NCI-H2081 treated with DMSO at 0.1 percent for 48 hours (cell line): ENCODE data around the gene PMVK.

Source experiments
- DNase-seq: peaks from one replicate; lab custom pipeline; 2025; lab: John Stamatoyannopoulos, UW

PMVK gene

DNA sequence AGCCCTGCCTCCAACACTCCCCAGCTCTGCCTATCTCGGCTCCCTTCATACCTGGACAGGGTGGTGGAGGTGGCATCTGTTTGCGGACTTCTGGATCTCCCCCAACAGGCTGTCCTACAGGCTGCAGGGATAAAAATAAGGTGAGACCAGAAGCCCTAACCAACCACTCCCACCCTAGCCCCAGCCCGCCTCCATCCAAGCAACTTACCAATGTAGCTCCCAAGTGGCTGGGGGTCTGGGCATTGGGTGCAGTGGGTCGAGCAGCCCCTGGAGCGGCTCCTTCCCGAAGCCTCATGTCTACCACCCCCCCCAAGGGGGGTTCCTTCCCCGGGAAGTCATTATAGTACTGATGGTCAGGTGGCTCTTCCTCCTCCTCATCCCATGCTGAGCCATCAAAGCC lies 29.6 kb upstream of the PMVK start:
- DNase-seq: no peak

DNA sequence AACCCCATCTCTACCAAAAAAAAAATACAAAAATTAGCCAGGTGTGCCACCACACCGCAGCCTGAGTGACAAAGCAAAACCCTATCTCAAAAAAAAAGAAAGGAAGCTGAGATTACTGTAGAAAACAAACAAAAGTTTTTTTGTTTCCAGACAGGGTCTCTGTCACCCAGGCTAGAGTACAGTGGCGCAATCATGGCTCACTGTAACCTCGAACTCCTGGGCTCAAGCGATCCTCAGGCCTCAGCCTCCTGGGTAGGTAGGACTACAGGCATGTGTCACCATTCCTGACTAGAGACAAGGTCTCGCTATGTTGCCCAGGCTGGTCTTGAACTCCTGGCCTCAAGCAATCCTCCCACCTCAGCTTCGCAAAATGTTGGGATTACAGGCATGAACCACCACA lies 27.8 kb upstream of the PMVK start:
- DNase-seq: no peak

DNA sequence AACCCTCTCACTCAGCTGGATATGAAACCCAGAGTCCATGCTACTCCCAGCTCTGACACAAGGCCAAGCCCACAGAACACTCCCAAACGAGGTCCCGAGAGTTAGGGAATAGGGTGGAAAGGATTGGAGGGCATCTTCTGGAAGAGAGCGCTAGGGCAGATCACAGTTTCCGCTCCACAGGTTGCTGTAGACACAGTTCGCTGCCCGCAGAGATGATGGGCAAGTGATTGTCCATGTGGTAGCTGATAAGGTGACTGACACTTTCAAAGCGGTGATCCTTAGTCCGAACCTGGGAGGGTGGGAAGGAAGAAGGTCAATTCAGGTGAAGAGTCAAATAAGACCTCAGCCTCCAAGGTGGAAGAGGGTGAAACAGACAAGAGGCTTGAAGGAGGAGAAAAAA lies 27.1 kb upstream of the PMVK start:
- DNase-seq: no peak

DNA sequence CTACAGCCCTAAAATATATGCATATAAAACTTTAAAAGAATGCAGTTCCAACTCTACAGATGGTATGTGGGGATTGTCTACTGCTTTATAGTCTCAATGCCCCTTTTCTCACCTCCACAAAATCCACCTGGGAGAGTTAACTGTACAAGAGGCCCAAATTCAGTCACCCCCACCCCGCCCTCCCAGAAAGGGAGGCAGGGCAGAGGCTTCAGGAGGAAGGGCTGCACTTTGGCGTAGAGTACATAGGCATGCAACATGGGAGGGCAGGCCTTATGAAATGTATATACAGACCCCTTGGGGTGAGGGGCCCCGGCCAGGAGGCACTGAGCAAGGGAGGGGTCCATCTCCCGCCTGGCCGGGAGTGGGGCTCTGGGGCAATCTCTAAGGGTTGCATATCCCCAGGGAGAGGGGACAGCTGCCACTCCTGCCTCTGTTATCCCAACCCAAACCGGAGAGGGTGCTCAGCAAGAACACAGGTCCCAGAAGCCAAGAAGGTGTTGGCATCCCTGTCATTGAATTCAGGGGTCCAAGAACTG lies 26.3 kb upstream of the PMVK start:
- DNase-seq: no peak

DNA sequence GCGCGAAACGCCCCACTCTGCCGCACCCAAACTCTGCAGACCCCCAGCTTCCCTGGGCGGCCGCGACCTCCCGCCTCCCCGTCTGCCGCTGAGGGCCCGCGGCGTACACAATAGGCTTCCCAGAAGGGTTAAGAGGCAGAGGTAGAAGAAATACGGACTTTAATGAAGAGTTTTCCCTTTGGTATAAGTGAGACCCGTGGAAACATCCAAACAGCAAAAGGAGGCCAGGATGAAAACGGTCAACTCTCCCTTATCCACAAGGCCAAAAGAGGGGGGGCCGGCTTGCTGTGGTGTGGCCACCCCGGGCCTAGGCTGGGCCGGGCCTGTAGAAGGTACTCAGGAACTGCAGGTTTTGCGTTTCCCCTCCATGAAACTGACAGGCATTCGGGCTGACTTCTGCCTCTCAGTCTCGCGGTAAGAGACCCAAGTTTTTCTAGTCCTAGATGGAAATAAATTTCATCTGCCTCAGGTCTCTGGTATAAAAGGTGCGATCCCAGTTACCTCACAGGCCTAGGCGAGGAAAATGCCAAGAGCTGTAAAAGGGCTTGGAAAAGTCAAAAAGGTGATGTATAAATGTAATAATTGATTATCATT lies 25.7 kb upstream of the PMVK start:
- no peak for DNase-seq

DNA sequence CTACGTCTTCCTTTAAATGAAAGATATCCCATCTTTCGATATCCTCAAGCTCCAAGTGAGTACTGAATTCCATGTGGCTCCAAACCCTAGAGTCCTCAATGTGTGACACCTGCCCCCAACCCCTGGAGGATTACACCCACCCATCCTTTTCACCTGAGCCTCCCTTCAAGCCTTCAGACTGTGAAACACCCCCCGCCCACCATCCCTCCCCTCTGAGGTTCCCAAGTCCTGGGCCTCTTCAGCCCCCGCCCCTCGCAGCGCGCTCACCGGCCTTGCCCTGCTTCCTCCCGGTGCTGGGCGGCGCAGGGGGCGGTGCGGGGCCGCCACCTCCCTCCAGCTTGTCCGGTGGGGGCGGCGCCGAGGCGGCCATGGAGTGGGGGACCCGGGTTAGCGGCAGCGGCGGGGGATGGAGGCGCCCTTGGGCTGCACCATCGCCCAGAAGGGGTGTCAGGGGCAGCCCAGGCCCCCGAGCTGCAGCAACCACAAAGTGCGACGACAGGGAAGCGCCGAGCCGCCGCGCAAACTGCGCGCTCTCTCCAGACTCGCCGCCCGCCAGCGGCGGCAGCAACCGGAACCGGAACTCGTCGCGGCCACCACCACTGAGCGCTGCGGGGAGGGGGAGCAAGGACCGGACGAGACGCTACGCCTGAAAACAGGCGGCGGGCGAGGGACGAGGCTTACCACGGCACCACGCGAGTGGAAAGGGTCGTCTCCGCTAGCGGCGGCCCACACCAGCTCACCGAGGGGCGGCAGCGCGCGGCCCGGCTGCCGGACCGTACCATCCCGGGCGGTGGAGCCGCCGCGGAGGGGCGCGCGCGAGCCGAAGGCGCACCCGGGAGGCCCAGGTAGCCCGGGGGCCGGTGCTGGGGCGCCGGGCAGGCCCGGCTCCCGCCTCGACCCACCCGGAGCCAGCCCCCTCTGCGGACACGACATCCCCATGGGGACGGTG lies 25.0 kb upstream of the PMVK start, which contains the start of gene PYGO2:
Gene PYGO2 (minus strand): TSS at position 576 of the 949 bp plus-strand sequence. CDS start 206 bp downstream, at position 370.
- no peak for DNase-seq

DNA sequence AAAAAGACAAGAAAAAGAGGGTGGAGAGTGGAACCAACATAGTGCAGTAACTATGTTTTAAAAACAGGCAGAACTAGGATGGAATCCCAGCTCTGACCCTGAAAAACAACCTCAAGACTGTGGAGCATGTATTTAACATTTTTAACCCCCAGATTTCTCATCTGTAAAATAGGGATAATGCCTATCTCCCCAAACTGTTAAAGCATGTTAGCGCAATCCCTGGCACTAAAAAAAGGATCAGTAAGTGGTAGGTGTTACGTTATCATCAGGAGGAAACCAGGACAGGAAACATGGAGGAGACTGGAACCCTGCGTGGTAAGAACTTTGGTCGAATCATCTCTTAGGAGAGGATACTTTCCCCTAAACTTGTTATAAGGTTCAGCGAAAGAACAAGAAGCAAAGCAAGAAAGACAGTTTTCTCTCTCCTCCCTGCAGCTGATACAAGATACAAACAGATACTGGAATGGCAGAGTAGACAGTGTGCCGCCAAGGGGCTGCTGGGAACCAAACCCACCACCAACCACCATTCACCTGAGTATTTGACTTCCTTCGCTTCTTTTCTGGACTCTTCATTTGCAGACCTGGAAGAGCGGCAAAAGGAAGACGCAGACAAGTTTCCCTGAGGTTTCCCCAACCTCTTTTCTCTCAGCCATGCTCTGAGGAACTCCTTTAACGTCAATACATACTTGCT lies 24.1 kb upstream of the PMVK start:
- no peak for DNase-seq

DNA sequence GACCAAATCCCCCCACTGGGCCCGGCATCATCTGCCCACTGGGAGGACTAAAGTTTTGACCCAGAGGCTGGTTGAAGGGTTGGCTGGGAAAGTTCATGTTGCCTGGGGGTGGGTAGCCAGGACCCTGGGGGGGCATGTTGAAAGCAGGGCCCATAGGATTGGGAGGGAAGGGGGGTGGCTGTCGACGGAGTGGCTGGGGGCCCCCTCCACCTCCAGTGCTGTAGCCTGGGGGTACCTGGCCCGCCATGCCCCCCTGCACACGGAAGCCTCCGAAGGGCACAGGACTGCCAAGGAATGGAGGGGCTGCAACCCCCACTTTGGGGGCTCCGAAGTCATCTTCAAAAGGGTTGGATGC lies 22.9 kb upstream of the PMVK start:
- DNase-seq: no peak

DNA sequence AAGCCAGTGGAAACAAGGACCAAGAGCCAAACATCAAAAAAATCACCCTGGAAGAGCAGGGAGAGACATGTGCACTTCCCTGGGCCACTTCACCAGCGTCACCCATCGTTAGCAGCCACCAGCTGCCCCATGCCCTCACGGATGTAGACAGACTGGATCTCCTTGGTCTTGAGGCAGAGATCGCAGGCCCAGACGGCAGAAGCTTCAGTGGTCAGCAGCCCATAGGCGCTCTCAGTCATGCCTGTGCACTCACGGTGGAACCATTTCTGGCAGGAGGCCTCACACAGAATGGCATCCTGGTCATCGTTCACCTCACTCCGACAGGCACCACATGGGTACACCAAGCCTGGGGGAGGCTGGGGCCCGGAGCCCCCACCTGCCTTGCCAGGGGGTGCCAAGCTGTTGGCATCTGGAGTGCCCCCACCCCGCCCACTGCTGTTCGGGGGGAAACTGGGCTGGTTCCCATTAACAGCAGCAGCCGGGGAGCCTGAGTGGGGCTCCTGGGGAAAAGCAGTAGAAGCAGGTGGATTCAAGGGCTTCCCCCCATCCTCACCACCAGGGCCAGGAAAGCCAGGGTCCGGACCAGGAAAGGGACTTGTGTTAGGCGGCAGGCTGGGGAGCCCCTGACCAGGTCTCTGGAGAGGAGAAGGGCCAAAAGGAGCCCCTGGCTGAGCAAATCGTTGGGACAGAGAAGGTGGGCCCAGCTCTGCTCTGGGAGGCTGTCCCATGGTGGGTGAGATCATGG lies 22.3 kb upstream of the PMVK start:
- DNase-seq: no peak

DNA sequence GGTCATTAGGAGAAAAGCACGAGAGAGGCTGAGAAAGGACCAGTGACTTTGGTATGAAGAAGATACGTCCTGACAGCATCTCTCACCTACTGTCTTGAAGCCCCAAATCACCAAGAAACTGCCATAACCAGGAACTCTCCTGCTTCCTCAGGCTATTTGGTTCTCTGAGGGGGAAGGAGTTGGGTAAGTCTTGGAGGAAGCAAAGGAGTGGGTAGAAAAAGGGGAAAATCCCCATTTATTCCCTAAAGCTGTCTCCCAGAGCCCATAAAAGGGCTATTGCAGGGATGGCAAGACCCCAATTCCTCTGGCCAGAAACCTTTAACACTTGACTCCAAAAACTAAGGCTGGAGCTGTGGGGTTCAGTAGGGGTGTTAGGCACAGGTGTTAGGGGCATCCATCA lies 21.5 kb upstream of the PMVK start:
- DNase-seq: no peak

DNA sequence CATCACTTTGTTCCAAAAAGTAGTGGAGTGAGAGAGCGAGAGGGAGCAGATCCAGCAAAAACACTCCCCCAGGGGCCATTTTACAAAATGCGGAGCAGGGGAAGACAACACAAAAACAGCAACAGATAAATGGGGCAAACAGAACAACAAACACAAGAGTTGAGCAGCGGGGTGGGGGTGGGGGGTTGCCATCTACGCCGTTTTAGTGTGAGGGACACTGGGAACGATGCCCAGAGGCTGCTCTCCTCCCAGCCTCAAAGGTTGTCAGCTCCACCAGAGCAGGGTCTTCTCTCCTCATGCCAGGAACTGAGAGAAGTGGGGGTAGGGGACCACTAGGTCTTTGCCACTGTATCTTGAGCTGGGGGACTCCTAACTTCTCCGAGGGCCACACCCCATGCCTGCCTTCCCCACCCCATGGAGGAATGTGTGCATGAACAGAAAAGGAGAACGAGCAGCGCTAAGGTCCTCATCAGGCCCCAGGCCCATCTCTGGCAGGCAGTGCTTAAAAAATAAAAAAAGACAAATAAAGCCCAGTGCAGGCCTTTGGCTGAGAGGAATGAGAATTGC lies 20.7 kb upstream of the PMVK start:
- DNase-seq: no peak

DNA sequence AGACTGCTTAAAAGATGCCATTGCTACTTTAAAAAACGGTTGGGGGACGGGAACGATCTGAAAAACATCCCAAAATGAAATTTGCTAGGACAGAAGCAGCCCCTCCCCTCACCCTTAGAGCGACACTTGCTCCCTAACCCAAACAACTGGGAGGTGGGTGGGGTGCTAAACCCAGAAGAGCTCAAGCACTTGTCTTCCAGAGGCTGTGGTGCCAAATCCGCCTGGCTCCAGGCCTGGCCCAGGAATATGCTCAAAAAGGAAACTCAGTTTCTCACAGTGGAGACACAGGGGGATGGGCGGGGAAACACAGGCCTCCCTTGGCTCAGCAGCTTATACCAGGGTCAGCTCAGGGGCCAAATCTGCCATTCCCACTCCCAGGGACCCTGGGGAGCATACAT lies 20.0 kb upstream of the PMVK start:
- DNase-seq: no peak

DNA sequence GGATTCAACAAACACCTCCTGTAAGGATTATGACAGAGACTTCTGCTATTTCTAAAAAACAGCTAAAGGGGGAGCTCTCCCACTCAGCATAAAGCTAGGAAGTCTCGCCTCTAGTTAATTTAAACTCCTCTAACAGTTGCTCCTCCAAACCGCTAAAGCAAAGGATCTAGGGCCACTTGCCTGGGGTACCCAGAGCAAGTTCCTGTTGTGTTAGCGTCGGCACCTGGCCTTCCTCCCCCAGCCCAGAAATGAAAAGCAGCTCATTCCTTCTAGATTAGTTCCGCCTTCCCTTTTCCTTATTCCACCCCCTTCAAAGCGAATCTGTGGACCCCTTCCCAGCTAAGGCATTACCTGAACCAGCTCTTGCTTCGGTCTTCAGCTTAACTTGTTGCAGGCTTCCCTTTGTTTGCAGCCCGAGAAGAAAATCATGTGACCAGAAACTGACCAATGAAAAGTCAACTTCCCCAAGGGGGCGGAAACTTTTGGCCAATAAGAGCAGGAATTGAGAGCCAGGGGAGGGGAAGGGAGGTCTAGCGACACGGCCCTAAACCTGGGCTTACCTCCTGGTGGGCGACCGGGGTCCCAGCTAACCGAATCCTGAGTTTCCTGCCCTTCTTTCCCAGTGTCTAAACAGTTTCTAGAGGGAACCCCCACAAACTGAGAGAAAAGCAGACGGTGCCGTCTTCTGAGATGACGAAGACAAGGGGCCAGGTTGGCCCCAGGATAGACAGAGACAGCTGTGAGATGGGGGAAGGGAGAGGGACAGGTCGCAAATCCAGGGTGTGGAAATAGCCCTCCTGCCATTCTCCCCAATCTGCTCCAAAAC lies 19.4 kb upstream of the PMVK start, which contains the start of gene PBXIP1:
Gene PBXIP1 (minus strand): TSS at position 382 of the 826 bp plus-strand sequence. CDS start 2,378 bp downstream, outside the sequence.
- DNase-seq: peak; percentile 30

DNA sequence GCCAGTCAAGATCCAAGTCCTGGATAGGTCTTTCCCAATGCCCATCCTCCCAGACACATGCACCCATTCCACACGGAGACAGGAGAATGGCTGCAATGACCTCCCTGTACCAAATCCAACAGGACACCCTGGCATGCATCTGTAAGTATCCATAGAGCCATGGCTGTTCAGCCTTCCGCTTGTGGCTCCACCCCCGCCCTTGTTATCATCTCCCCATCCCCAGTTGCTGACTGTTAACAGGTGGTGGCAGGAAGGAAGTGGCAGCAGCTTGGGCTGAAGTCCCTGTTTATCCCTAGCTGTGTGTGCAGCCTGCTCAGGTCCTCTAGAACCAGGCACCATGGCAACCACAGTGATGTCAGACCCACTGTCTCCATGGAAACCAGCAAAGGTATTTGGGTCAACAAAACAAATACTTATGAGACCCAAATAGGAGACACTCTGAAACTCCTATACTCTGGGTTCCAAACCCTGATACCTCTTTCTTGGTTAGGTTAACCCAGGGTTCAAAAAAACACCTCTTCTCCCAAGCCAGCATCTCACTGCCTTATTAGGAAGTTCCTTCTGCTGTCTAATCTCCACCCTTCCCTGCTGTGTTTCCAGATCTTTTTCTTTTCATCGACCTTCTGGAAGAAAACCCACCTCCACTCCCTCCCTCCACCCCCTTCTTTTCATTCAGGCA lies 18.7 kb upstream of the PMVK start:
- no peak for DNase-seq

DNA sequence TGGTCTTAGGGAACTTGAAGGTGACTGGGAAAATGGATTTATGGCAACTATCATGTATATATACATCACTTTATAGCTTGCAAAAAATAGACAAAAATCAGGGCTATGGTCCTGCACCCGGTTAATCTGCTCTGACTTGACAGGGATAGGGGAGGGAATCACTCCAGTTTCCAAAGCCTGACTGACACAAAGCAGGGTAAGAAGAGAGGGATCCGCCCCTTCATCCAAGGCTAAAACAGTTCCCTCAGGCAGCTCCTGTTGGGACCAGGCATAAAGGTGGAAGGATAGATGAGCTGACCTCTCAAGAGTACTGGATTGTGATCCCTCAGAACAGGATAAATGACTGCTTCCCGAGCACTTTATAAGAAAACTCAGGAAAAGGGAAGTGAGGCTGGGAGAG lies 18.0 kb upstream of the PMVK start:
- DNase-seq: no peak

DNA sequence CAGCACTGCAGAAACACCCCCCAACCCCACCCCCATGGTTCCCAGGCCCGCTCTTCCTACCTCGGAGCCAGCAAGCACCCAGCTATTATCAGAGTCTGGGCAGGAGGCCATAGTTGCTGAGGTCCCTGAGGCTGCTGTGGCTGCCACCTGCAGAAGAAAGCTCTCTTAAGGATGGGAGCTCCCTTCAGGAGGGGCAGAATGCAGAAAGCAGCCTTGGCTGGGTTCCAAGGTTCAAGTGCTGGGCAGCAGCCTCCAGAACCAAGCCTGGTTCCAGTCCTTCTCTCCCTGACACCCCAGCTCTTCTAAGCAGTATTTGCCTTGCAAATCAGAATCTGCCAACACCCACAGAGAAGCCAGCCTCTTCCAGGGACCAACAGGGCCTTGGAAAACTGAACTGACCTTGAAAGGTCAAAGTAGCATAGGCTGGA lies 17.1 kb upstream of the PMVK start:
- DNase-seq: no peak

DNA sequence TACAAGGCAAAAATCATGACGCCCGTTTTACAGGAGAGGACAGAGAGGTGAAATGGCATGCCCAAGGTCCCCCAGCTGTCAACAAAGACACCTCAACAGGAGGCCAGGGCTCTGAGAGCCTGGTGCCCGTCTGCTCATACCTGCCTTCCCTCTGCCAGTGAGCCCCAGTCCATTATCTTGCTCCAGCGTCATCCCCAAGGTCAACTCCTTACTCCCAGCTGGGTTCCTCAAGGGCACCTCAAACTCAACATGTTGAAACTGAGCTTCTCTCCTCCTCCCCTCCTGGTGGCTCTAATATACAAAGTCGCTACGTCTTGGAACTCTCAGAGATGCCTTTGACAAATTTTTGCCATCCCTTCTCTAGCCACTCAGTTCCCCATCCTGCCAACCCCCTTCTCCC lies 16.1 kb upstream of the PMVK start:
- no peak for DNase-seq

DNA sequence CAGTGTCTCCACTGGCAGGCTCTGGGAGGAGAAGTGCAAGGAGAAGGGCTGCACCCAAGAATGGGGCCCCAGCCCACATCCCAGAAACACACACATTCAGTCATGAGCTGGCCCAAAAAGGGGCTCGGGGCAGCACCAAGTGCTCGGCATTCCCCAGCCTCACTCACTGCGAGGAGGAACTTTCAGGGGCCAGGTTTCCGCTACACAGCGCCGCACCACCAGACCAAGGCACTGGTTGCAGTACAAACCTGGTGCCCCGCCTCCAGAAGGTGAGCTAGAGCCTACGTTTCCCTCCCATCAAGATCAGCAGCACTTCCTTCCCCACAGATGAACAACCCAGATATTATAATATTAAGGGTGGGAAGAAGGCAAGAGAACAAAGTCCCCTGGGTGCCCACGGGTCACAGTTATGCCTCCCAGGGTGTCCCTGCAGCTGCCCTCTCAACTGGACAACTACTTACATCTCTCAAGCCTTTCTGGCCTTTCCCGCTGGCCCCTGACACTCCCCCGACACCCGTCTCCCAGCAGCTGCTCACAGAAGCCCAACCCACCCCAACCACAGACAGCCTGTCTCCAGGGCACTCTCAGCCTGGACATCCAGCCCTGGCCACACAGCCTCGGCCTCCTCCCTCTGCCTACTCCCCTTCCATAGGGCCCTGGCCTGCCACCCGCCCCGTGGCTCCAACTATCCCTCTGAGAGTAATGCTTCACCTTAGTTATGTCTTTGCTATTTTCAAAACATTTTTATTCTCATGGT lies 15.6 kb upstream of the PMVK start:
- no peak for DNase-seq

DNA sequence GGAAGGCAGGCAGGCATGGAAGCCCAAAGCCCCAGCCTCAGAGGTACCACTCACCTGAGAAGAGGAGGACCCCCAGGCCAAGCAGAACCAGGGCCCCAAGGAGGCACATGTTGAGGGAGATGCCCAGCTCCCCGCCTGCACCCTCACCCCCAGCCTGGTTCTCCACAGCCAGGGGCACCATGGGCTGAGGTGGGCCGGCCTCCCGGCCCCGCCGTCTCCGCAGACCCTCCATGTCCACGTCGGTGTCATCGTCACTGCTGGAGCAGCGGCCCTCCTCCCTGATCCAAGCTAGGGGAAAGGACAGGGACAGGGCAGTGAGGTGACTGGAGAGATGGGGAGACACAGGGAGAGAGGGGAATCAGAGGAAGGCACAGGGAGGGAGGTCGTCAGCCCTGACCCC lies 11.6 kb upstream of the PMVK start:
- DNase-seq: no peak
